Adipocyte (in vitro differentiated cells): ENCODE results near the gene PXYLP1.

ENCODE experiments used
- DNase-seq: peaks from one replicate; pipeline ENCODE4 v3.0.0-alpha.2; 2015; ENCODE audit warnings: low read depth
- H3K27me3 ChIP-seq: replicated peaks from 2 replicates; pipeline ENCODE4 v1.7.0; 2013; ENCODE audit warnings: mild to moderate bottlenecking, low read length, moderate library complexity; ENCODE audit not compliant: control insufficient read depth, insufficient read depth
- H3K36me3 ChIP-seq: 2 replicates; pipeline ENCODE4 v1.7.0; 2013; ENCODE audit warnings: low read length, mild to moderate bottlenecking, moderate library complexity; ENCODE audit not compliant: control insufficient read depth, insufficient read depth, severe bottlenecking
- H3K4me1 ChIP-seq: 2 replicates; pipeline ENCODE4 v1.7.0; 2013; ENCODE audit warnings: mild to moderate bottlenecking, low read length, moderate library complexity; ENCODE audit not compliant: control insufficient read depth, insufficient read depth
- H3K4me3 ChIP-seq: 2 replicates; pipeline ENCODE4 v1.7.0; 2013; ENCODE audit warnings: mild to moderate bottlenecking, low read length, moderate library complexity
- H3K9ac ChIP-seq: 2 replicates; pipeline ENCODE4 v1.7.0; 2013; ENCODE audit warnings: mild to moderate bottlenecking, low read length, moderate library complexity
- H3K9me3 ChIP-seq: 2 replicates; pipeline ENCODE4 v1.7.0; 2013; ENCODE audit warnings: mild to moderate bottlenecking, low read length, moderate library complexity; ENCODE audit not compliant: control insufficient read depth

The PXYLP1 gene, protein sequence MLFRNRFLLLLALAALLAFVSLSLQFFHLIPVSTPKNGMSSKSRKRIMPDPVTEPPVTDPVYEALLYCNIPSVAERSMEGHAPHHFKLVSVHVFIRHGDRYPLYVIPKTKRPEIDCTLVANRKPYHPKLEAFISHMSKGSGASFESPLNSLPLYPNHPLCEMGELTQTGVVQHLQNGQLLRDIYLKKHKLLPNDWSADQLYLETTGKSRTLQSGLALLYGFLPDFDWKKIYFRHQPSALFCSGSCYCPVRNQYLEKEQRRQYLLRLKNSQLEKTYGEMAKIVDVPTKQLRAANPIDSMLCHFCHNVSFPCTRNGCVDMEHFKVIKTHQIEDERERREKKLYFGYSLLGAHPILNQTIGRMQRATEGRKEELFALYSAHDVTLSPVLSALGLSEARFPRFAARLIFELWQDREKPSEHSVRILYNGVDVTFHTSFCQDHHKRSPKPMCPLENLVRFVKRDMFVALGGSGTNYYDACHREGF

DNA sequence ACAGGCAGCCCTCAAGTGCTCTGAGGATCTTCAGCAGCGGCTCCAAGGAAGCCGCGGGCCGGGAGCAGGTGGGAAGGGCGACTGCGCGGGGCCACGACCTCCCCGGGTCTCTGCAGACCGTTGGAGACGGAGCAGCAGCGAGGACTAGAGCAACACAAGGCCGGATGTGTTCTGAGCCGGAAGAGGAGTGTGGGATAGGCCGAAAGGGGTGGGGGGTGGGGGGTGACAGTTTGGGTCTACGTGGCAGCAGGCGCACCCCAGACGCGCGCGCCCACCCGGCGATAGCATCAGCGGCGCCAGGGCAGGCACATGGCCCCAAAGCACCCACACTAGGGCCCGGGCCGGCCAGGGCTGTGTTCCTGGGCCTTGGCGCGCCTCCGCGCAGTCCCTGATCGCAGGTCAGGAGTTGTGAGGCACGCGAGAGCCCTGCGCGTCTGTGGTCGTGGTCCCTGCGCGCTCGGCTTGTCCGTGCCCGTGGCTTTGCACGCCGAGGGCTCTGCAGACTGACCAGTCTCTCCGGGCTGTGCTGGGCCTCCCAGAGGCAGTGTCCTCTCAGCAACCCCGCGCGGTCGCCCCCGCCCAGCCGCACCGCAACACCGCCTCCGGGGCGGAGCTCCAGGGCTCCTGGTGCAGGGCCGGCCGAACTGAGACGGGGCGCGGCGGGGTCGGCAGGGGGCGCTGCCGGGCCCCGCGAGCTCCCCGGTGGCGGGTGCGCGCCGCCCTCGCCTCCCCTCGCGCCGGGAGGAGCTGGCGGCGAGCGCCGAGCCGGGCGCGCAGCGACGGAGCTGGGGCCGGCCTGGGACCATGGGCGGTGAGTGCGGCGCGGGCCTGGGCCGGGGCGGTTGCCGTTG is at the start of gene PXYLP1:
Gene PXYLP1, plus strand, starts transcription at position 725 of the 851 bp plus-strand sequence. CDS start 28,351 bp downstream, outside the sequence.
- Histone ChIP-seq H3K27me3 (no peaks in the 10 kb centered on the region), H3K36me3 (no peaks in the 10 kb centered on the region), H3K9me3 (no peaks in the 10 kb centered on the region), H3K4me3 (peak within 1 kb of the TSS; percentile 85), H3K9ac (peak within 1 kb of the TSS; percentile 87), H3K4me1 (peaks cover 24% of the 10 kb centered on the region)
- DNase-seq, result peak; percentile 96

DNA sequence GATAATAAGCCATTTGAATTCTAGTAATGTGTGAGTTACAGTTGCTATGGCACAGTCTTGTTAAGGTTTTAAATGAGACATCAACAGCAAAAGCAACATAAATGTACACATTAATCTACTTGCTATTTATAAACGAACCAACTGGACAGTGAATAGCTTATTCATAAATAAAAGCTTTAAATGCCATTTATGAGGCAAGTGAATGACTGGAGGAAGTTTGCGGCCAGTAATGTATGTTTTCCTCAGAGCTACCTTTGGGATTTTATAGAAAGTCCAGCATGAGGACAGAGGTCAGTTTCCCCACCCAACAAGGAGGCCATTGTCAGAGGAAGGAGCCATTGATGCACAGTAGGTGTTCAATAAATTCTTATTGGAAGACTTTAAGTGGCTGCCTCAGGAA is 48.0 kb upstream of the PXYLP1 start:
- no peak for DNase-seq
- H3K4me1 ChIP-seq, result no peaks in the 10 kb centered on the region
- H3K36me3 ChIP-seq, result no peaks in the 10 kb centered on the region
- peaks cover 19% of the 10 kb centered on the region for H3K9me3 ChIP-seq
- H3K9ac ChIP-seq, result no peak overlapping the region
- peaks cover 28% of the 10 kb centered on the region for H3K27me3 ChIP-seq
- no peak overlapping the region for H3K4me3 ChIP-seq

DNA sequence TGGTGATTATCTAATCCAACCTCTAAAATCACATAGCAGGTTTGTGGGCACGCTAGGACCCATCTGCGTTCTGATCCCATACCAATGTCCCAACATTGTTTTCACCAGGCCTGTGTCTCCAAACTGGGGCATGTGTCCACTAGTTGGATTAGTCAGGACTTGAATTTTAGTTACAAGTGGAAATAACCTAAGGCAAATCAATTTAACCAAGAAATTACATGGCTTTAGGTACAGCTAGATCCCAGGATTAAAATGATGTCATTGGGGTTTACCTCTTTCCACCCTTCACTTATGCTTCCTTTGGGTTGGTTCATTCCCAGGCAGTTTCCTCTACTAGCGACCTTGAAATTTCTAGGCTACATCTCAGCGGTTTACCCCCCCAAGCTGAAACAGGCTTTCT is 47.2 kb upstream of the PXYLP1 start:
- peaks cover 19% of the 10 kb centered on the region for H3K9me3 ChIP-seq
- no peak overlapping the region for H3K9ac ChIP-seq
- H3K27me3 ChIP-seq, result peaks cover 28% of the 10 kb centered on the region
- no peaks in the 10 kb centered on the region for H3K4me1 ChIP-seq
- no peaks in the 10 kb centered on the region for H3K36me3 ChIP-seq
- no peak overlapping the region for H3K4me3 ChIP-seq
- no peak for DNase-seq

DNA sequence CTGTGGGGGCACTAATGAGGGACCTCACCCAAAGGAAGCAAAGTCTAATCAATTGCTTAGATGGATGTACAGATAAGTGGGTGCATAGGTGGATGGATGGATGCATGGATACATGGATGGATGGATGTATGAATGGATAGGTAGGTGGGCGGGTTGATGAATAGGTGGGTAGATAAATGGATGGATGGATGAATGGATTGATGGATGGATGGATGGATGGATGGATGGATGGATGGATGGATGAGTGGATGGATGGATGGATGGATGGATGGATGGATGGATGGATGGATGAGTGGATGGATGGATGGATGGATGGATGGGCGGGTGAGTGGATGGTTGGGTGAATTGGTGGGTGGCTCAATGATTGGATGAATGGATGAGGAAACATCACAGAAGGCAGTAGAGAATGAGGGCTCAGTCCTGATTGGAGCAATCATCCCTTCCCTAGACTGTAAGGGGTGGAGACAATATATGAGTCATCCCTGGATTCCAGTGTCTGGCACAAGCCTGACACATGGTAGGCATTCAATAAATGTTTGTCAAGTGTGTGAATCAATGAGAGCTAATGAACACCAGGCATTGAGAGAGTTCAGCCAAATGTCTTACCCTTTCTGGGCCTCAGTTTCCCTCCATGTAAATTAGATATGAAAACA is 40.4 kb upstream of the PXYLP1 start:
- Histone ChIP-seq H3K9me3 (peaks cover 13% of the 10 kb centered on the region), H3K4me3 (no peak overlapping the region), H3K9ac (no peak overlapping the region), H3K4me1 (no peaks in the 10 kb centered on the region), H3K36me3 (no peaks in the 10 kb centered on the region), H3K27me3 (peaks cover 44% of the 10 kb centered on the region)
- DNase-seq, result peak; percentile 4

DNA sequence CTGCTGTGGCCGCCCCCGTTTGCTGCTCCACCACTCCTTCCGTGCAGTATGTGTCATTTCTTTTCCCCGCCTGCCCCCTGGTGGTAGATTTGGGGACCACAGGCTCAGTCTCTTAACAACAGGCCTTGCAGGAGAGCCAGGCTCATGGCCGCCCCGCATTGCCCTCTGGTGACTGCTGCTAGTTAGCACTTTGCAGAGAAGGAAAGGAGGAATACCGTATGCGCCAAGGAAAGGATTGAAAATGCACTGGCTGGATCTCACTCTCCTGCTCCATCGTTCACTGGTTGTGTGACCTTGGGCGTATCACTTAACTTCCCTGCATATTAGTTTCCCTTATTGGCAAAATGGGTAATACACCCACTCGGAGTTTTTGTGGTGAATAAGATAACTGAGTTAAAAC is 39.3 kb upstream of the PXYLP1 start:
- H3K4me3 ChIP-seq, result no peak overlapping the region
- peaks cover 43% of the 10 kb centered on the region for H3K27me3 ChIP-seq
- no peak overlapping the region for H3K9ac ChIP-seq
- no peaks in the 10 kb centered on the region for H3K4me1 ChIP-seq
- H3K9me3 ChIP-seq, result peaks cover 18% of the 10 kb centered on the region
- no peaks in the 10 kb centered on the region for H3K36me3 ChIP-seq
- peak; percentile 97 for DNase-seq

DNA sequence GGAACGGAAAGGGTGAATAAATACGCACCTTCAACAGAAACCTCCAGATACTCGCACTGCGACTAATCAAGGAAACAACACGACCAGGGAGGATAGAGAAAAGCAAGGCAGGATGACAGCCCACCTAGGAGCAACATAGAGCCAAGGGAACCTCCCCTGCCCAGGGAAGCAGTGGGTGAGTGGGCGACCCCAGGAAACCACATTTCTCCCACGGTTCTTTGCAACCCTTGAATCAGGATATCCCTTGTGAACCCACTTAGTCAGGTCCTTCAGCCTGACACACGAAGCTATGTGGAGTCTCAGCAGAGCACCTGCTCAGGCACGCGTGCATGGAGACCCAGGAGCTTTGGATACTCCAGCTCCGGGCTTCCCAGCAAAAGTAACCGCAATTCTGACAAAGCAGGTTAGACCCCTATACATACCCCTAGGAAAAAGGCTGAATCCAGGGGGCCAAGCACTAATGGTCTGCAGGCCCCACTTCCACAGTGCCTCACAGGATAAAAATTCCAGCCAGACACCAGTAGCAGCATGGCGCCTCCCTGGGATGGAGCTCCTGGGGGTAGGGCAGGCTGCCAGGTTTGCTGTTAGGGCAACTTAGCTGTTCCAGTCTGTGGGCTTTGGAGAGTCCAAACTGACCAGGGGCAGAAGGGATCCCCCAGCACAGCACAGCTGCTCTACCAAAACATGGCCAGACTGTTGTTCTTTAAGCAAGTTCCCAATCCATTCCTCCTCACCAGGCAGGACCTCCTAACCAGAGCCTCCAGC is 38.4 kb upstream of the PXYLP1 start:
- H3K4me1 ChIP-seq, result no peaks in the 10 kb centered on the region
- no peak for DNase-seq
- no peaks in the 10 kb centered on the region for H3K36me3 ChIP-seq
- H3K4me3 ChIP-seq, result no peak overlapping the region
- H3K9ac ChIP-seq, result no peak overlapping the region
- H3K27me3 ChIP-seq, result peaks cover 39% of the 10 kb centered on the region
- H3K9me3 ChIP-seq, result peaks cover 20% of the 10 kb centered on the region

DNA sequence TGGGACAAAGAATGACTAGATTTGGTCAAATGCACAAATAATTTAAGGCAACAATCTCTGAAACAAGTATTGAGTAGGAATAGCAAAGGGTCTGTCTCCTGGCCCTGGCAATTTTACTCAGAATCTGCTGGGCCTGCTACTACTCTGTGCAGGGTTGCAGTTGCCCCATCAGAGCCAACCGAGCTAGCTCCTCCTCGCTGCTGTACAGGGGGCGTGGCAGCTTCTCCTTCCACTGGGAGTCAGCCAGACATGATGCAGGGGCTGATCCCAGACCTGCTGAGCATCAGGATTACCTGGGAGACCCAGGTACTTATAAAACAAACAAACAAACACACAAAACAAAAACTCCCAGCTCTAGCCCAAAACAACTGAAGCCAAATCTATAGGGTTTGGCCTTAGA is 30.5 kb upstream of the PXYLP1 start:
- peaks cover 14% of the 10 kb centered on the region for H3K9me3 ChIP-seq
- no peak overlapping the region for H3K9ac ChIP-seq
- H3K36me3 ChIP-seq, result no peaks in the 10 kb centered on the region
- no peaks in the 10 kb centered on the region for H3K4me1 ChIP-seq
- H3K4me3 ChIP-seq, result no peak overlapping the region
- peaks cover 19% of the 10 kb centered on the region for H3K27me3 ChIP-seq
- no peak for DNase-seq

DNA sequence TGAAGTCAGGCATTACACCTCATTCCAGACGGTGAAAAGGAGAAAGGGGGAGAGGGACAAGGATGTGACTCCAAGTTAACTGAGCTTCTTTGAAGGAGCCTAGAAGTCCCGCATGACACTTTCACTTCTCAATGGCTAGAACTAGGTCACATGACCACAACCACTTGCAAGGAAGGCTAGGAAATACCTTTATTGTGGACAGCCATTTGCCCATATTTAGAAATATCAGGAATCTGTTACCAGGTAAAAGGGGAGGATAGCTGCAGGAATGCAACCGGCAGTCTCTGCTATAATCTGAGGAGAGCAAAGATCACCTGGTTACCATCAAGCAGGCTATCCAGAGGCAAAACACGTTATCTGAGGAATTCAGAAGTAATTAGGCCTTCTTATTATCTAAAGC is 28.9 kb upstream of the PXYLP1 start:
- Histone ChIP-seq H3K27me3 (peaks cover 12% of the 10 kb centered on the region), H3K36me3 (no peaks in the 10 kb centered on the region), H3K4me1 (no peaks in the 10 kb centered on the region), H3K4me3 (no peak overlapping the region), H3K9me3 (no peaks in the 10 kb centered on the region), H3K9ac (no peak overlapping the region)
- DNase-seq, result no peak

DNA sequence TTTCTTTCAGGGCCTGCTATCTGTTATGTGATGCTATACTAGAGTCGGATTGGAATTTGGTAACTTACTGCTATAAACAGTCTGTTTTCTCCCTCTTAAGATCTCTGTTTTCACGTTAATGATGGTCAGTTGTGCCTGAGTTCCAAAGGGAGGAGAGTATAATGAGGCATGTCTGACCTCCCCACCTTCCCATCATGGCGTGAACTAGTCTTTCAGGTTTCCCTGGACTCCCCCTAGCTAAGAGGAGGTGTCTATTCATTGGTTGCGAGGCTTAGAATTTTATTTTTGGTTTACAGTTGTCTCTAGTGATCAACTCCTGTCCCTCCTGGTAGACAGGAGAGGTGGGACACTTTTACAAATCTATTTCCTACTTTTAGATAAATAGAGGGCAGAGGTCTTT is 27.8 kb upstream of the PXYLP1 start:
- DNase-seq, result no peak
- Histone ChIP-seq H3K4me3 (no peak overlapping the region), H3K9me3 (no peaks in the 10 kb centered on the region)

DNA sequence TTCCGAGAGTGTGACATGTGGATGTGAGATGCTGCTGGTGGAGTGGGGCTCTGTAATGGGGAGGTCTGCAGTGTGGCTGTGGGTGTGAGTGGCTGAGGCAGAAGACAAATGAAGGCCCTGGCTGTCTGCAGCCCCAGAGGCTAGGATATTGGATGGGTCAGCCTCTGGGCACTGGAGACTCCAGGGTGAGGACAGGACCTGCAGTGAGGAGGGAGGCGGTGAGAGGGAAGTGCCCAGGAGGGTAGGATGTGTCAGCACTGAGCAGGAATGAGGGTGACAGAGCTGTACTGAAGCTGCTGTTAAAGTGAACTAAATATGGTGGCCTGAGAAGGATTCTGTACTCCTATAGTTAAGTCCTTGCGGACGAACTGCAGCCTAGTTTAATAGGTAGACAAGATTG is 27.3 kb upstream of the PXYLP1 start:
- no peak for DNase-seq
- H3K4me1 ChIP-seq, result no peaks in the 10 kb centered on the region
- H3K9me3 ChIP-seq, result no peaks in the 10 kb centered on the region
- no peak overlapping the region for H3K9ac ChIP-seq
- H3K27me3 ChIP-seq, result peaks cover 12% of the 10 kb centered on the region
- no peak overlapping the region for H3K4me3 ChIP-seq
- H3K36me3 ChIP-seq, result no peaks in the 10 kb centered on the region

More for the DNA sequence above, 27.8 kb upstream of the PXYLP1 start:
- no peaks in the 10 kb centered on the region for H3K36me3 ChIP-seq
- no peaks in the 10 kb centered on the region for H3K4me1 ChIP-seq
- peaks cover 12% of the 10 kb centered on the region for H3K27me3 ChIP-seq
- H3K9ac ChIP-seq, result no peak overlapping the region
